ENCODE results near the gene FARS2. TPM values are rescaled to one million over a fixed set of nuclear protein-coding genes. Genes with fewer than 3 reads are reported as not detected.

The FARS2 gene
- polyA plus RNA-seq, 3 donors = 12.2 to 21.6 (median 17.7) TPM

DNA sequence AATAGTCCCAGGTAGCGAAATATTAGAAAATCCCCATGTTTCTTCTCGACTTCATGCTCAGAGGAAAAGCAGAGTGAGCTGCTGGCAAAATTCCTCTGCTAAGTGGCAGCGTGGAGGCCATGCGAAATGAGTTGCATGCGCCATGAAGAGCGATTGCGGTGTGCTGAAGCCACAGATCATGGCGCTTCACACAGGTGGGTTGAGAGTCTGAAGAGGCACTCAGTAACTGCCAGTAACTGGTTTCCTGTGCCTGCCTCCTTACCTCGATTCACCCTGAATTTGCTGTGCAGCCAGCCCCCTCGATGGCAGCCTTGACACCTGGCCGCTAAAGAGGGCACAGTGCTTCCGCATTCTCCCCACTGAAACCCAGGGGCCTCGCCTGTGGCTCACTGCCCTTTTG, 443.9 kb downstream of the FARS2 start:
- TF ChIP-seq, protein P1, sequence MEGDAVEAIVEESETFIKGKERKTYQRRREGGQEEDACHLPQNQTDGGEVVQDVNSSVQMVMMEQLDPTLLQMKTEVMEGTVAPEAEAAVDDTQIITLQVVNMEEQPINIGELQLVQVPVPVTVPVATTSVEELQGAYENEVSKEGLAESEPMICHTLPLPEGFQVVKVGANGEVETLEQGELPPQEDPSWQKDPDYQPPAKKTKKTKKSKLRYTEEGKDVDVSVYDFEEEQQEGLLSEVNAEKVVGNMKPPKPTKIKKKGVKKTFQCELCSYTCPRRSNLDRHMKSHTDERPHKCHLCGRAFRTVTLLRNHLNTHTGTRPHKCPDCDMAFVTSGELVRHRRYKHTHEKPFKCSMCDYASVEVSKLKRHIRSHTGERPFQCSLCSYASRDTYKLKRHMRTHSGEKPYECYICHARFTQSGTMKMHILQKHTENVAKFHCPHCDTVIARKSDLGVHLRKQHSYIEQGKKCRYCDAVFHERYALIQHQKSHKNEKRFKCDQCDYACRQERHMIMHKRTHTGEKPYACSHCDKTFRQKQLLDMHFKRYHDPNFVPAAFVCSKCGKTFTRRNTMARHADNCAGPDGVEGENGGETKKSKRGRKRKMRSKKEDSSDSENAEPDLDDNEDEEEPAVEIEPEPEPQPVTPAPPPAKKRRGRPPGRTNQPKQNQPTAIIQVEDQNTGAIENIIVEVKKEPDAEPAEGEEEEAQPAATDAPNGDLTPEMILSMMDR (IDR thresholded peaks at IDR 0.05) = no peak
- Histone ChIP-seq H3K4me3 (replicated peaks in 1 of 3; ENCODE audit: low read depth in 2 of 3, low read length in 3 of 3) (no peak overlapping the region), H3K4me1 (ENCODE audit: control insufficient read depth in 1 of 2, insufficient read depth in 2 of 2, low read length in 2 of 2) (peaks cover 0 to 11% of the 10 kb centered on the region in 2 donors), H3K79me2 (ENCODE audit: insufficient read depth, low read length) (no peaks in the 10 kb centered on the region), H3K9me3 (replicated peaks in 1 of 2; ENCODE audit: control insufficient read depth in 1 of 2, insufficient read depth in 1 of 2, low read length in 2 of 2) (no peaks in the 10 kb centered on the region), H2AFZ (ENCODE audit: insufficient read depth, low read depth, low read length, poor library complexity, severe bottlenecking) (no peak overlapping the region), H3K27ac (ENCODE audit: low read depth in 1 of 2, low read length in 2 of 2) (no peak overlapping the region), H3K27me3 (ENCODE audit: control insufficient read depth in 2 of 2, insufficient read depth in 2 of 2, low read length in 2 of 2) (no peaks in the 10 kb centered on the region), H4K20me1 (ENCODE audit: insufficient read depth, low read length) (no peaks in the 10 kb centered on the region), H3K9ac (ENCODE audit: insufficient read depth, low read length, poor library complexity, severe bottlenecking) (no peak overlapping the region), H3K4me2 (replicated peaks; ENCODE audit: extremely low read depth, low read length, poor library complexity, severe bottlenecking) (no peak overlapping the region), H3K36me3 (replicated peaks in 1 of 2; ENCODE audit: control insufficient read depth in 1 of 2, insufficient read depth in 2 of 2, low read length in 2 of 2) (no peaks in the 10 kb centered on the region)
- Mint-ChIP-seq H3K4me3 (no peak overlapping the region), H3K27ac (no peak overlapping the region), H3K4me1 (peaks cover 15% of the 10 kb centered on the region), H3K9me3 (peaks cover 0 to 4% (median 0%) of the 10 kb centered on the region in 7 donors), H3K36me3 (peaks cover 10 to 16% of the 10 kb centered on the region in 2 donors), H3K27me3 (ENCODE audit: low read depth in 3 of 3) (no peaks in the 10 kb centered on the region)
- intact Hi-C loops (cut with micrococcal nuclease) = no loop called here
- DNase-seq = no peak
- 98% methylated on average over 13 of the region's 13 CpGs for WGBS (ENCODE audit: insufficient coverage)

DNA sequence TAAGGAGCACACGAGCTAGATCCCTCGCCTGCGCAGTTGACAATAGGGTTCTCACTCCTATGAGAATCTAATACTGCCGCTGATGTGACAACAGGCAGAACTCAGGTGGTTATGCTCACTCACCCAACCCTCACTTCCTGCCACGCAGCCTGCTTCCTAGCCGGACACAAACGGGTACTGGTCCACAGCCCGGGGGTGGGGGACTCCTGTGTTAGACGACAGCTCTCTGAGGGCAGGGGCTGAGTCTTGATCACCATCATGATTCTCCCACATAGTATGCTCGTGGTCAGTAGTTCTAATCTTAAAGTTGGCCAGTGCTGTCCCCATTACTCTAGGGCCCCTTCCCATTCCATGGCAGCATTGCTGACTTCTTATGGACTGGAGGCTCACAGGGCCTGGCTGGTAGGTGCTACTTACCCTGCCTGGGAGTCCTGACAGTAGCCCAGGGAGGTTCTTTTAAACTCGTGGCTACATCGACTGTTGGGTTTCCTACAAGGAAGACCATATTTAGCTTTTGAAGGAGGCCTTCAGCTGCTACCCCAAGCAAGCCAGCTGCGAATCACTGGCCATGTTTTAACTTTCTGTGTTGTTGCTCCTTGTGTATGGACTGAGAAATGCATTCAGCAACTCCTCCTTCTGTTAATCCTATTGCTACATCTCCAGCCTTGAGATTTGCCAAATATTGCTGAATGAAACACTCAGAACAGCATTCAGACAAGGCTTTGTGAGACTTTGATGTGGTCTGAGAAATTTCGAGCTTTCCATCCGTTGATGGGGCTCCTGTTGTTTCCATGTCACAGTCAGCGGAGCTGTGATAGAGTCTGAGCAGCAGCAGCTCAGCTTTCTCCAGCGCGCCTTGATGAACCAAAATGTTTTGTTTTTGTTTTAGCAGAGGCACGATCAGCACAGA, 445.1 kb downstream of the FARS2 start:
- H3K4me1 ChIP-seq (ENCODE audit: control insufficient read depth in 1 of 2, insufficient read depth in 2 of 2, low read length in 2 of 2) = peaks cover 0 to 9% of the 10 kb centered on the region in 2 donors
- H3K4me2 ChIP-seq (replicated peaks; ENCODE audit: extremely low read depth, low read length, poor library complexity, severe bottlenecking) = no peak overlapping the region
- Mint-ChIP-seq H3K9me3 (peaks cover 0 to 4% (median 0%) of the 10 kb centered on the region in 7 donors), H3K4me1 (peaks cover 12% of the 10 kb centered on the region), H3K27me3 (ENCODE audit: low read depth in 3 of 3) (no peaks in the 10 kb centered on the region), H3K36me3 (peaks cover 10 to 16% of the 10 kb centered on the region in 2 donors), H3K27ac (peak overlapping the region in 1 of 7 donors; percentile 24), H3K4me3 (no peak overlapping the region)
- no peak overlapping the region for H2AFZ ChIP-seq (ENCODE audit: insufficient read depth, low read depth, low read length, poor library complexity, severe bottlenecking)
- 92% methylated on average over 7 of the region's 19 CpGs for WGBS (ENCODE audit: insufficient coverage)
- intact Hi-C loops (cut with micrococcal nuclease) = no loop called here
- no peaks in the 10 kb centered on the region for H3K79me2 ChIP-seq (ENCODE audit: insufficient read depth, low read length)
- H3K27ac ChIP-seq (ENCODE audit: low read depth in 1 of 2, low read length in 2 of 2) = no peak overlapping the region
- no peak for DNase-seq
- H3K36me3 ChIP-seq (replicated peaks in 1 of 2; ENCODE audit: control insufficient read depth in 1 of 2, insufficient read depth in 2 of 2, low read length in 2 of 2) = no peaks in the 10 kb centered on the region
- no peaks in the 10 kb centered on the region for H3K9me3 ChIP-seq (replicated peaks in 1 of 2; ENCODE audit: control insufficient read depth in 1 of 2, insufficient read depth in 1 of 2, low read length in 2 of 2)
- H4K20me1 ChIP-seq (ENCODE audit: insufficient read depth, low read length) = no peaks in the 10 kb centered on the region
- no peak overlapping the region for H3K4me3 ChIP-seq (replicated peaks in 1 of 3; ENCODE audit: low read depth in 2 of 3, low read length in 3 of 3)
- no peak overlapping the region for H3K9ac ChIP-seq (ENCODE audit: insufficient read depth, low read length, poor library complexity, severe bottlenecking)
- TF ChIP-seq, protein P1 (IDR thresholded peaks at IDR 0.05) = no peak
- H3K27me3 ChIP-seq (ENCODE audit: control insufficient read depth in 2 of 2, insufficient read depth in 2 of 2, low read length in 2 of 2) = no peaks in the 10 kb centered on the region

All from CD14-positive monocyte (primary cell).